ENCODE results near the gene FBXW4.

DNA sequence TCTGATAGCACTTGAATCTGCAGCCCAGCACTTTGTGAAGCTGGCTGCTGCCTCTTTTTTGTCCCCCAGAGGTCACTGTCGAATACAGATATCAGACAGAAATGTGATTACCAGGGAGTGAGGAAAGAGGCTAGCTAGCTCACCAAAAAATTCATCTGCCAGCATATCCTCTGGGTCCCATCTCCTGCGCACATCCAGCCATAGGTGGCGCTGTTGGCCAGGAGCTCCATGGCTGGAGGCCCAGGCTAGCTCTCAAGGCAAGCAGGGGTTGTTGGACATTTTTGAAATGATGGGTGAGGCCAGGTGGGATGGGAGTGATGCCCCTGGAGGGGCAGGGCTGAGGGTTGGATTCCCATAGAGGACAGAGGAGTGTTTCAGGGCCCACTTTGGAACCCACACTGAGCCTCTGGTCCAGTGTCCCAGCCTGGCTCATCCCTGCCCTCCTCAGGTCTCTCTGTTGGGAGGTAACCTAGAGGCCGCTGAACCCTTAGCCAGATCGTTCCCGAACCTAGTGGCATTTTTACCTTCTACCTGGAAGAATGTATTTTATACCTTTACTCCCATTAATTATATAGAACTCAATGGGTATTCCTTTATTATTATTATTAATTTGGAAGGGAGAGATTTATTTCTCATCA is 92.1 kb downstream of the FBXW4 start:
- TF ChIP-seq, protein P1, sequence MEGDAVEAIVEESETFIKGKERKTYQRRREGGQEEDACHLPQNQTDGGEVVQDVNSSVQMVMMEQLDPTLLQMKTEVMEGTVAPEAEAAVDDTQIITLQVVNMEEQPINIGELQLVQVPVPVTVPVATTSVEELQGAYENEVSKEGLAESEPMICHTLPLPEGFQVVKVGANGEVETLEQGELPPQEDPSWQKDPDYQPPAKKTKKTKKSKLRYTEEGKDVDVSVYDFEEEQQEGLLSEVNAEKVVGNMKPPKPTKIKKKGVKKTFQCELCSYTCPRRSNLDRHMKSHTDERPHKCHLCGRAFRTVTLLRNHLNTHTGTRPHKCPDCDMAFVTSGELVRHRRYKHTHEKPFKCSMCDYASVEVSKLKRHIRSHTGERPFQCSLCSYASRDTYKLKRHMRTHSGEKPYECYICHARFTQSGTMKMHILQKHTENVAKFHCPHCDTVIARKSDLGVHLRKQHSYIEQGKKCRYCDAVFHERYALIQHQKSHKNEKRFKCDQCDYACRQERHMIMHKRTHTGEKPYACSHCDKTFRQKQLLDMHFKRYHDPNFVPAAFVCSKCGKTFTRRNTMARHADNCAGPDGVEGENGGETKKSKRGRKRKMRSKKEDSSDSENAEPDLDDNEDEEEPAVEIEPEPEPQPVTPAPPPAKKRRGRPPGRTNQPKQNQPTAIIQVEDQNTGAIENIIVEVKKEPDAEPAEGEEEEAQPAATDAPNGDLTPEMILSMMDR (IDR thresholded peaks at IDR 0.05), result peak; percentile 93
- TF ChIP-seq ZFX (IDR thresholded peaks at IDR 0.05; ENCODE audit: borderline replicate concordance), result no peak

Data from 22Rv1 (cell line).